CMK (cell line): ENCODE measurements around the gene BTG2.
A peak's percentile ranks its signal among the peaks of the same experiment; 100 is the strongest.

Experiments used
- DNase-seq: peaks from one replicate; pipeline ENCODE4 v3.0.0-alpha.2; 2010; ENCODE audit warnings: low read depth

Gene BTG2

DNA sequence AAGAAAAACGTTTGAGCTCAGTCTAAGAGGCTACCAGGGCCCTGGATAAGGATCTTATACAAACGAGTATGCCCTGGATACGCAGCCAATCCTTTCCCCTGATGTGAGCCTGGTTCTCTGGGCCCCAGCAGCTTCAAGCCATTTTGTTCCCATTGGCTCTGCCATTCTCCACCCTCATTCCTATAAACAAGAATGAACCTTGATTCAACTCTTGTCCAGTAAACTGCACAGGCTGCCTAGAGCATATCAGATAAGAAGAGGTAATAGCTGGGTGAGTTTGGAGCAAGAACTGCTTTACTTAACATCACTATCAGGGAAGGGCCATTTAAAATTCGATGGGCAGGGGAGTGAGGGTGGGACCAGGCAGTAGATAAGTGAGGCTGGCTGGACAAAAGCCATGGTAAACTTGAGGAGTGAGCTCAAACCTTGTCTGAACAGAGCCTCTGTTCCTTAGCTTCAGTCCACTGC is 11.3 kb downstream of the BTG2 start:
- no peak for DNase-seq

DNA sequence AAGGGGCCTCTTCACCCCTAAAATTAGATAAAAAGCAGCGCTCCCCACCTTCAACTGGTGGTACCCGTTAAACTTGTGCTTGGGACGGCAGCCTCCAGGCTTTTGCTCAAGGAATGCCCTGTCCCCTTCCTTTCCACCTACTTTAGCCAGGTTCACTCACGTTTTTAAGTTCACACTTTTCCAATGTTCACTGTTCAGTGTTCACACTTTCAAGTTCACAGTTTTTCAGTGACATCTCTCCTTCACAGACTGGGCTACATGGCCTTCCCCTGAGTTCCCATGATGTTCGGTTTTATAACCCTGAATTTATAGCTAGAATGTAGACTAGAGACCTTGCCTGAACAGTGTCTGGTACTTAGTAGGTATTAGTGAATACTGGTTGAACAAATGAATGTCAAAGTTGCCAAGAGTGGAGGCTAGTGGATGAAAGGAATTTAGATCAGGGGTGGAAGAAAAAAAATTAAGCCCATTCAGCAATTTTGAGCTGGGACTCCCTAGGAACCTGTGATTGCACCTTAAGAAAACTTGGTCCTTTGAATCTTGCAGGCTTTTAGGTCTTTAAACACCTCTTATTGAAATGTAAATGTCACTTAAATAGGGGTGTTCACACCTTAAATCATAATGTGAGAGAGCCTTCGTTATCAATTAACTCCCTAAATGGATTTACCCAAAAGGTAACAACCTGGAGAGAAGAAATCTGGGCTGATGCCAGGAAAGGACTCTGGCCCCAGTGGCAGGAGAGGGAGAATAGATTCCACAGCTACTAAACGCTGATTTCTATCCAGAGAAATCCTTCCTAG is 12.3 kb downstream of the BTG2 start:
- DNase-seq, result no peak

DNA sequence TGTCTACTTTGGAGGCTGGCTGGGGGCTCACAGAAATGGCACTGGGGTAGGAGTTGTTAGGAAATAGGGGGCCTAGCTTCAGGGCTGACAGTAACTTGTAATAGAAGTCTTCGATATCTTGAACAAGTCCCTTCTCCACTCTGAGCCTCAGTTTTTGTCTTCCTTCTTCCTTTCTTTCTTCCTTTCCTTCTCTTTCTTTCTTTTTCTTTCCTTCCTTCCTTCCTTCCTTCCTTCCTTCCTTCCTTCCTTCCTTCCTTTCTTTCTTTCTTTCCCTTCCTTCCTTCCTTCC is 12.9 kb downstream of the BTG2 start:
- no peak for DNase-seq

DNA sequence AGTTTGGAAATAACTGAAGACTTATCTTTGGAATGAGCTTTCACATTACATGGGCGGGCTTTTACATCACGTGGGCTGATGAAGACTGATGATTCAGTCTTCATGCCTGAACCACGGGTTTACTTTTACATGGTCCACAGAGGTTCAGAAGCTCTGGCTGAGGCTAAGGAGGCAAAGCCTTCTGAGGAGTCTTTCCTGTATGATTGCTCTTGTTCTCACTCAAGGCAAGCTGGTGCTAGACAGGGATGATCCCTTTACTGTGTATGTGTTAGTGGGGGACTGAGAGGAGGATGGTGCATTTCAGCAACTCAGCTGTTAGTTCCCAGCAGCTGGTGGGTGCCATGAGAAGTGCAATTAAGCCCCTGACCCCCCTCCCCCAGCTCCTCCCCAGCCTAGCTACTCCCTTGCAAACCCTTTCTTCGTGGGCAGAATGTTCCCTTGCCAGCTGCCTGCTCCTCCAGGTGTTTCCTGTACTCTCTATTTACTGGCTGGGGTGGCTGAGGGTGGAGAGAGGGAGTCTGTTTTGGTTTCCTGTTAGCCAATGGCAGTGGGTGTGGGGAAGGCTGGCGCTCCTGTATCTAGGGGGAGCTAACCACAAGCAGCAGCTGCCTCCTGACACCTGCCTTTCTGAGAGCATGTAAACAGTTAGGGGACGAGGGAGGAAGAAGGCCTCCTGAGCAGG is 15.4 kb downstream of the BTG2 start:
- DNase-seq, result peak; percentile 52

DNA sequence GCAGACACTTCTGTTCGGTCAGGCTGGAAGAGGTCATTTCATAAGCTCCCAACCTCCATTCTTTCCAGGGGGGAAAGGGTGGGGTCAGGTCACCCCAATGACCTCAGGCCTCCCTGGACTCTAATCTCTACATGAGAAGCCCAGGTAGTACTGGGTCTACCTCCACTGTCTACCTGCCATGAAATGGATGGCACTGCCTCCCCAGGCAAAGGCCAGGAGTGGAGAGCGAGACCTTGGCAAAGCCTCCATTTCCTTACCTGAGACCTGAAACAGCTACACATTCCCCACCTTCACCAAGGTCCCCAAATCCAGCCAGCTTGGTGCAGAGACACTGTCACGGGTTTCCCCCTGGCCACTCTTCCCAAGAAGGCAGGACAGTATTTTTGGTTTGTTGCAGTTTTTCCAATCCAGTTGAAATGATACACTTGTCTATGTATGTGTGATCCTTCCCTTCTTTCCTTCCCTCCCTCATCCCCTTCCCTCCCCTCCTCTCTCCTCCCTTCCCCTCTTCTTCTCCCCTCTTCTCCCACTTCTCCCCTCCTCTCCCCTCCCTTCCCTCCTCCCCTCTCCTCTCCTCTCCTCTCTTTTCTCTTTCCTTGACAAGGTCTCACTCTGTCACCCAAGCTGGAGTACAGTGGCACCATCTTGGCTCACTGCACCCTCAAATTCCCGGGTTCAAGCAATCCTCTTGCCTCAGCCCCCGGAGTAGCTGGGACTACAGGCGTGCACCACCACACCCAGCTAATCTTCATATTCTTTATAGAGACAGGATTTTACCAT is 16.1 kb downstream of the BTG2 start:
- no peak for DNase-seq

DNA sequence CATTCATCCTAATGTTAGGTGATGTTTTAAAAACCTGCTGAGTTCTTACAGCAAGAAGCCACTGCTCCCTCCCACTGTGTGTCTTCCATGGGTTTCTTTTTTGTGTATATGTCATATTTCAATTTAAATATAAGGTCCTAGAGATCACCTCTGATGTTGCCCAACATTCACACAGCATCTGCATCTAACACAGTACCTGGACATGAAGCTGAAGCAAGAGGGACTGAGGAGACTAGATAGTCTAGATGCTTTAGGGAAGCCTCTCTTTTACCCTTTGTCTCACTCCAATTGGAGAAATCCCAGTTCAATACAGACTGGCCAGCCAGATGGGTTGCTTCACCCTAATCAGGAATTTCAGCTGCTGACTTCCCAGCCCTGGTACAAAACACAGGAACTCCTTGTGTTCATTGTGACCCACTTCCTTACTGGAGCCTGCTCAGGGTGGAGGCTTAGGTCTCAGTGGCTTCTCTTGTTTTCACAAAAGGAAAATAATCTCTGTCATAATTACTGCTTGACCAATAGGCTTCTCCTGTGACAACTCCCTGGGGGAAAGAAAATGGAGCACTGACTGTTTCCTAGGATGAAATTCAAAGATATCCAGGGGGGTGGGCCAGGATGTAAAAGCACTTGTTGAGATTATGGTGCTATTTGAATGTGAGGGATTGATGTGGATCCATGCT is 17.3 kb downstream of the BTG2 start:
- DNase-seq, result no peak

DNA sequence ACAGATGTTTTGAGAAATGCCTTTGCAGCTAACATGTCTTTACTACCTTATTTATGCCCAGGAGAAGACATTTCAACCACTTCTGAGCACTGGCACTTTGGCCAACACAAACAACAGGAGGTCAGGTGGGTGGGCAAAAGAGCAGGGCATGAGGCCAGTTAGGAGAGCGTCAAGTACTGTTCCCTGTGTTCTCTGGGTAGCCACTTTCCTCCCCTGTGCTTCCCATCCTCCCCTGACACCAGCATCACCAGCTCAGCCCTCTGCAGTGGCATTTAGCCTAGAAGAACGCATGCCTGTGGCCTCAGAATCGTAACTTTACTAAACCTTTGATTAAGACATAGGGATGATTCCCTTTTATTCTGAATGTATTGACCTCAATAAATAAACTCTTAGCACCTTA is 18.3 kb downstream of the BTG2 start:
- no peak for DNase-seq

DNA sequence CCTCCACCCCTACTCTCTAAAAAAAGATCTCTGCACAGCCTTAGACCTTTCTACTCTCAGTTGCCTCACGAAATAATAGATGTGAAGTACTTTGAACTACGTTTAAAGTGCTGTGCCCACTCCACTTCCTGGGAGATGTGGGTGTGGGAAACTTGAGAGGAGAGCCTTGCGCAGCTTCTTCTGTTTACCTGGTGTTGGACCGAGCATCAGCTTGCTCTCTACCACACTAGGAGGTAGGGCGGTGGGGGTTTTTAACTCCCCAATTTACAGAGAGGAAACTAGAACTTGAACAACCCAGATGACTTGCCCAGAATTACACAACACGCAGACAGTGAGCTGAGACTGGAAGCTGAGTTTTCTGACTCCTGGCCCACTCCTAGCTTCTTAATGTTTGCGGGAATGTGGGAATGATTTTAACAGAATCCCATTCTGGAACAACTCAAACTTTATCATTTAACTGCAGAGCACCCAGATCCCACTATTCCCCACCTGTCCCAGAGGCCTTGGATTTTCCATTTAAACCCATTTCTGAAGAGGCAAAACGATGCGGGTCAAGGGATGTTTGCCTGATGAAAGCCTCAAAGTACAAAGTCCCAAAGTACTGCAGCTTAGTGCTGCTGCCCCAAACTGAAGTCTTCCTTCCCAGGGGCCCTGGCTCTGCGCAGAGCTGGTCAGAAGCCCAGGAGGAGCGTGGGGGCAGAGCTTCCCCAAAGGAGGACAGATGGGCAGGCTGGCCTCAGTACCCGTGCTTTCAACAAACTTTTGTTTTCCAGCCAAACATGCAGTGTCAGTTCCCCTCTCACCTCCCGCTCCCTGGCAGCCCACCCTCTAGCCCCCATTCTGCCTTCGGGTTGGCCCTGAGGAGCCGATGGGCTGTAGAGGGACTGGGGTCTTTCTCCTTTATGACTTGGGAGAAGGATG is 19.0 kb downstream of the BTG2 start:
- no peak for DNase-seq

DNA sequence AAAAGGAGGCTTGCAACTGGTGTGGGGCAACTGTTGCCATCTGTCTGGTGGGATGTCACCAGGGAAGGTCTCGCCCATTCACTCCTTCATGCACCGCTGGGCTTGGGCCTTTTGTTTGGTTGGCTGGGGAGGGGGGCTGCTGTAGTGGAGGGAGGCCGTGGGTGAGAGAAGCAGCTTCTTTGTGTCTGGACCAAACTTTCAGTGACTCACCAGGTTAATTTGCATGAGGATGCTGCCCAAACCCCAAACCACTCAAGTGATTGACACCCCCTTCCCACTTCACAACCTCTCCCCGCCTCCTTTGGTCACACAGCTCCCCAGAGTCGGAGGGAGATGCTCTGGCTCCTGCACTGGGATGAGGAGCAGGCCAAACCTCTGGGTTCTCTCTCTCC is 19.7 kb downstream of the BTG2 start:
- DNase-seq, result no peak

DNA sequence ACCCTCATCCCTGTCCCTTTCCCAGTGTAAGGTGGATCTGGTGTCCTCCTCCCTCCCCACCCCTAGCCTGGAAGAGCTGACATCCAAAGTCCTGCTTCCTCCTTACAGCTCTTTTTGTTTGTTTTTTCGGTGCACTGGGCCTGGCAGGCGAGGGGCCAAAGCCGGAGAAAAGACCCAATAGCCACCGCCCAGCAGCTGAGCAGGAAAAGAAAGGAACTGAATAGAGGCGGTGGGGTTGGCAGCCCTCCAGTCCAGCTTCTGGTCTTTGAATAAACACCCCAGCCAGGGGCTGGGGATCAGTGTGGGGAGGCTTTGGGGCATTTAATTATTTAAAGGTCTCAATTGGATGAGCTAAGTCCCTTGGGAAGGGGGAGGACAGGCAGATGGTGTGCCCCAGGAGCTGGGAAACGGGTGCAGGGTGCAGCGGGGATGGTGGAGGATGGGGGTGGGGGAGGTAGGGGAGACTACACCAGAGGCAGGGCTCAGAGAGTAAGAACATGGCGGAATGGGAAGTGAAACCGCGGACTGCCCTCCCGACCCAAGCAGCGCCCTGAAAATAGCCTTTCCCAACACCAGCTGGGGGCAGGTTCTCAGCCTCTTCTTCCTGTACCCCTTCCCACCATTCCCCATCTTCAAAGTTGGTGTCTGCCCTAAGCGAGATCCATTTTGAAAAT is 20.2 kb downstream of the BTG2 start:
- DNase-seq, result no peak

DNA sequence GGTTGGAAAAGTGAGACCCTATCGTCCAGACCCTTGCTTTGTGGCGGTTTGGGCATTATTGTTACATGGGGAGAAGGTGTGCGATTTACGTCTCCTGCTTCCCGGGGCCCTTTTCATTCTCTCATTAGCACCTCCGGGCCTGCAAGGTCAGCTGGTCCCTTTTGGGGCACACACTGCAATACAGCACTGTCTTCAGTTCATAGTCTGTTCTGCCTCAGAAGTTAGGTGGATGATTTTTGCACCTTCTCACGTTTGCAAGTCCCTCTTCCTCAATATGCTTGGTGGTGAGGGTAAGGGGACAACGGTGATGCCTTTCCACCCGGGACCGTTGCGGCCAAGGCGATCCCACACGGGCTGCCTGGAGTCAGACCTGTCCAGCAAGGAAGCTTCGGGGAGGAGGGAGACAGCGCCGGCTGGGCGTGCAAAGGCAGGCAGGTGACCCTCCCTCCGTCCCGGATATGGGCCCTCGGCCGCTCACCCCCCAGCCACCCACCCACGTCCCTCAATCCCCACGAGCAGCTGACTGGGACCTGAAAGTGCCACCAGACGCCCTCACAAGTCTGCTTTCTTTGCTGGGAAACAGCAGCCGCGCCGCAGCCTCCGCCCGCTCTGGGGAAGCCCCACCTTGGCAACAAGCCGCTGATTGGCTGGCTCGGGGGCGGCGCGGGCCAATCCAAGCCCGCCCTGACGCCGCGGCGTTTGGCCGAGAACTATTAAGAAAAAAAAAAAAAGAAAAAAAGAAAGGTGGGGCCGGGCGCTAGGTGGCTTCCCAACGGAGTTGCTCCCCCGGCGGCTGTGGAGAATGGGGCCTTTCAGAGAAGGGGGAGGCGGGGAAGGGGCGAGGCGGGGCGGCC is 21.7 kb downstream of the BTG2 start:
- peak; percentile 66 for DNase-seq

DNA sequence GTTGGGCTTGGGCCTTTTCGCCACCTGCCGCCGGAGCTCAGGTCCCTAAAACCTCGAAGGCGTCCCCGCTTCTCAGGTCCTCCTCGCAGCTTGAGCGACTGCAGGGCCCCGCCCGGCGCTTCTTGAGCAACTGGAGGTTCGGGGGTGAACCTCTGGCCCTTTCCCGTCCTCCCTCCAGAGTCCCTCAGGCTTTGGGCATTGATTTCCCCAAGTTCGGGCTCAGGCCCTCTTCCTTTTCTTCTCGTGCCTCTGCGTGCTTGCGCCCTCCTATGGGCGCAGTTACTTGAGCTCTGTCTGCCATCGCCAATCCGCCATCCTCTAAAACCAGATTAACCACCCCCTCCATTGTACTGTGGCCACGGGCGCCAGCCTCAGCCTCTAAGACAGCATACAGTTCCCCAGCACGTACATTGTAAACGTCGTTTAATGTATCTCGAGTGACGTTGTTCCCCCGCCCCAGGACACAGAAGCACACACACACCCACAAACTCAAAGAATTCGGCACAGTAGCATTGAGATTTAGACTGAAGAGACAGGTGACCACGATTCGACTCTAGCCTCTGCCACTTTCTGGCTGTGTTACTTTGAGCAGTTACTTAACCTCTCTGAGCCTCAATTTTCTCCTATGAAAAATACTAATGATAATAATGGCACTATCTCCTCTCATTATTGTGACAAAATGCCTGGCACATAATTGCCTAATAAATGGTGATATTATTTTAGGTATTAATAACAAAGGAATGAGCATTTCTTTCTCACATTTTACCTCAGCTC is 22.6 kb downstream of the BTG2 start:
- DNase-seq, result peak; percentile 38

DNA sequence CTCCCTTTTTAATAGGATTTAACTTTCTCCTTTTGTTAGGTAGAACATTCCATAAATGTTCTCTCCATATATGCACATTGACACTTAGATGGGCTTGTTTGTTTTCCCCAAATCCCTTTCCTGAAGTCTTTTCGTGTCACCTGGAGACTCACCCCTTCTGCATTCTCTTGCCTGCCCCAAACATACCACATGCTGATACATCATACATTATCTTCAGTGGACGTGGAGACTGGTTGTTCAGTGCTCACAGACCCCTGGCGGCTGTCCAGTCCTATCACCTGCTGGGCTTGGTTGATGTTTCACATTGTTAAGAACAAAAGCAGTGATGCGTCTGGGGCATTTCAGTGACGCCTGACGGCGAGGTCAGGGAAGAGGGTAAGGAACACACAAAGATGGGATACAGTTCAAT is 23.4 kb downstream of the BTG2 start:
- no peak for DNase-seq

DNA sequence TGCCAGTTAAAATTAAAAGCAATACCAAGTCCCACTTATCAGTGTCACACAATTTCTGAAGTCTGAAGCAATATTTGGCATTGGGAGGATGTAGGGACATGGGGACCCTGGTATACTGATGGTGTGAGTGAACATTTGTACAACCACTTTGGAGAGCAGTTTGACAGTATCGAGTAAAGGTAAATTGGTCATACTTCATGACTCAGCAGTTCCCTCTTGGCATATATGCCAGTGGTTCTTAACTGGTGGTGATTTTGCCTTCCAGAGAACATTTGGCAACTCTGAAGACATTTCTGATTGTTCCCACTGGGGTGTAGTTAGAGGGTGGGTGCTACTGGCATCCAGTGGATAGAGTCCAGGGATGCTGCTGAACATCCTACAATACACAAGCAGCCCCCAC is 25.9 kb downstream of the BTG2 start:
- no peak for DNase-seq

DNA sequence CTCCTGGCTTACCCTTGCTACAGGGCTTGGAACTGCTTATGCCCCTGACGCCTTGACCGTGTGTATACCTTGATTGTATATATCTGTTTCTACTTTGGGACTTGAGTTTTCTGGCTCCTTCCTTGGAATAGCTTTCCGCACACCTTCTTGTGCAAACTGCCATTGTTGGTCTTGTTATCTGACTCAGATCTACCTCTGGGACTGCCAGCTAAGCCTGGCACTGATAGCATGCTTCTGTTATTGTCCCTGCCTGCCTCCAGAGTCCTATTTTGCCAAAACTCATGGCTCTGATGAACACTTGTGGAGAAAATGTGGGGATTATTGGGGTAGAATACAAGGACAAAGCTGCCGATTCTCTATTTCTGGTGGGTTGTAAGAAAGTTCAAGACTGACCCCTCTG is 30.2 kb downstream of the BTG2 start:
- no peak for DNase-seq

DNA sequence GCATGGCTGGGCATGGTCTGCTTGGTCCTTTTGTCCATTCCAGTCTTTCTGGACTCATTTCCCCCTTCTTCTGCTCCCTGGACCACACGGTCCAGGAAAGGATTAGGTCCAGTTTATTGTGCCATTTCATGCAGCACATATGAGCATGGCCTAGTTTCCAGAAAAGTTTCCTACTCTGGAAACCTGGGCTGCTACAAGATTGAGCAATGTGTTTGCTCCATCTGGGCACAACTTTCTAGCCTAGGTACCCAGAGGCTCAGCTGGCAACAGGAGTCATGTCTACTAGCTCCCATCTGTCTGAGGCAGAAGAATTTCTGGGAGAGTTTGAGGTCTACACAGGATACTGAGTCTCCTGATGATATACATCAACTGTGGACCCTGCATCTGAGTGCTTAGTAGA is 30.8 kb downstream of the BTG2 start:
- no peak for DNase-seq

DNA sequence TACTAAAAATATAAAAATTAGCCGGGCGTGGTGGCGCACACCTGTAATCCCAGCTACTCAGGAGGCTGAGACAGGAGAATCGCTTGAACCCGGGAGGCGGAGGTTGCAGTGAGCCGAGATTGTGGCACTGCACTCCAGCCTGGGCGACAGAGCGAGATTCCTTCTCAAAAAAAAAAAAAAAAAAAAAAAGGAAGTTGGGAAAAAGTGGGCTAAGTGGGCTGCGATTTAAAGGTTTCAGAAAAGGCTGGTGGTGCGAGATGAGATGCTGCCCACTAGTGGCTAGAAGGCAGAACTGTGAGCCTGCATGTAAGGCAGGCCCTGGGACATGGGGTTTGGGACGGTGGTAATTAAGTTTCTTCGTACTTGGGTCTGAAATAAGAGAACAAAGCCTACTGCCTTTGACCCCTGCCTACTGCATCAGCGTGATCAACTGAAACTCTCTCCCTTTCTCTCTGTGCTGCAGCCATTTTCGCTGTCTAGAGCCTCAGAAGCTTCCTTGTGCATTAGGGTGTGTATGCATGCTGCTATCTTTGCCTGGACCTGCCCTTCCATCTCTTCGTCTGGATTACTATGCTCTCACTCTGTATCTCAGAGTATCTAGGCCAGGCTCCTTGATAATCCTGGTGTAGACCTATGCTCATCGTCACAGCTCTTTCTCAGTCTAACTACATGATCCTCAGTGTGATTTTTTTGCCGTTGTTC is 33.2 kb downstream of the BTG2 start:
- peak; percentile 44 for DNase-seq

DNA sequence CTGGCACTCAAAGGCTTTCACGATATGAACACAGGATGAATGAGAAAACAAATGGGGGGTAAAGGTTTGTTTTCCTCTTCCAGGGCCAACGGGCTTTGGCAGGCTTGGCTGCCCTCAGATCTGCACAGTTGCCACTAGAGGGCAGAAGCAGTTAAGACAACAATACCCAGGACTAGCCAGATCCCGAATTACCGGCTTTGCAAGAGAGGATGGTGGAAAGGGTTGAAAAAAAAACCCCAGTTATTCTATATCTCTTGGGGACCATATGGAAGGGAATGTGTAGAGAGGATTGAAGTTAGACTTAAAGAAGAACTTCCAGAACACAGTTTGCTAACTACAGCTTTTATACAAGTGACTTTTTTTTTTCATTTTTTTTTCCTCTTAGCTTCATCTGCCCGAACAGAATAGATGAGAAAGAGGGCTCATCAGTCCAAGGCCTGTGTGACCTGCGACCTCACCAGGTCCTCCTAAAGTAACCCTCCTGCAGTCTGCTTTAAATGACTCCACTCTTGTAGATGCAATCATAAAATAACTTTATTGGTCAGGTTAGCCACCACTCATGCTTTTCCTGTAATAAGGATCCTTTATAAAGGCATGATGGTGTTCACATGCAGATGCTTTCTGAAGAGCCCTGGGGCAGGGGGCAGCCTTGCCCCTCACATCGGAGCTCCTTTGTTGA is 34.9 kb downstream of the BTG2 start:
- peak; percentile 53 for DNase-seq
